GM04503 (cell line): Measurements from ENCODE around the gene MAP4K3.
A peak's percentile ranks its signal among the peaks of the same experiment; 100 is the strongest.

Experiments
- DNase-seq: peaks from one replicate; pipeline ENCODE4 v3.0.0-alpha.2; 2012; ENCODE audit warnings: low read depth

Gene MAP4K3

GRCh38 chr2:39241588-39241987 is 195.5 kb downstream of the MAP4K3 start:
- DNase-seq = no peak

GRCh38 chr2:39240758-39241157 is 196.3 kb downstream of the MAP4K3 start:
- no peak for DNase-seq

- DNase-seq = no peak
Measured at GRCh38 chr2:39234754-39235153, 202.3 kb downstream of the MAP4K3 start.

GRCh38 chr2:39232141-39232540 is 204.9 kb downstream of the MAP4K3 start:
- peak; percentile 19 for DNase-seq

- DNase-seq = no peak
Measured at GRCh38 chr2:39228413-39229209, 208.5 kb downstream of the MAP4K3 start.

- no peak for DNase-seq
Measured at GRCh38 chr2:39227628-39228412, 209.3 kb downstream of the MAP4K3 start.

- no peak for DNase-seq
Measured at GRCh38 chr2:39225567-39225966, 211.5 kb downstream of the MAP4K3 start.

GRCh38 chr2:39223909-39224308 is 213.2 kb downstream of the MAP4K3 start:
- DNase-seq = no peak

- no peak for DNase-seq
Measured at GRCh38 chr2:39221459-39221858, 215.6 kb downstream of the MAP4K3 start.

- no peak for DNase-seq
Measured at GRCh38 chr2:39220136-39220535, 216.9 kb downstream of the MAP4K3 start.

- no peak for DNase-seq
Measured at GRCh38 chr2:39218391-39218790, 218.7 kb downstream of the MAP4K3 start.

- DNase-seq = no peak
Measured at GRCh38 chr2:39217192-39217550, 219.9 kb downstream of the MAP4K3 start.

GRCh38 chr2:39216346-39217191 is 220.5 kb downstream of the MAP4K3 start:
- no peak for DNase-seq

- no peak for DNase-seq
Measured at GRCh38 chr2:39215545-39215944, 221.5 kb downstream of the MAP4K3 start.

GRCh38 chr2:39213015-39213414 is 224.1 kb downstream of the MAP4K3 start:
- DNase-seq = no peak

- no peak for DNase-seq
Measured at GRCh38 chr2:39210846-39211245, 226.2 kb downstream of the MAP4K3 start.

- DNase-seq = no peak
Measured at GRCh38 chr2:39203382-39203781, 233.7 kb downstream of the MAP4K3 start.

GRCh38 chr2:39202639-39203369 is 234.3 kb downstream of the MAP4K3 start:
- DNase-seq = no peak
